HepG2 (cell line): ENCODE measurements around the gene SKIL. TPM values are rescaled to one million over a fixed set of nuclear protein-coding genes. Genes with fewer than 3 reads are reported as not detected.

Experiments used
- CSRNP1 ChIP-seq: sonication (generic); formaldehyde crosslinking; IDR thresholded peaks from 2 replicates; pipeline ENCODE4 v1.8.1; 2023; ENCODE audit warnings: mild to moderate bottlenecking, missing genetic modification reagents
- E2F1 ChIP-seq: sonication (generic); formaldehyde crosslinking; IDR thresholded peaks from 2 replicates; pipeline ENCODE4 v1.5.0; 2020; ENCODE audit warnings: missing genetic modification reagents
- KLF12 ChIP-seq: sonication (generic); formaldehyde crosslinking; IDR thresholded peaks from 2 replicates; pipeline ENCODE4 v1.4.0; 2020; ENCODE audit warnings: missing genetic modification reagents, borderline replicate concordance
- MEIS2 ChIP-seq: sonication (generic); formaldehyde crosslinking; IDR thresholded peaks from 2 replicates; pipeline ENCODE4 v1.9.0; 2021; ENCODE audit warnings: mild to moderate bottlenecking, missing genetic modification reagents
- SALL1 ChIP-seq: sonication (generic); formaldehyde crosslinking; IDR thresholded peaks from 2 replicates; pipeline ENCODE4 v1.8.0; 2022; ENCODE audit warnings: mild to moderate bottlenecking, missing genetic modification reagents
- TBX3 ChIP-seq: fragments of 450-650 bp; IDR thresholded peaks from 2 replicates; pipeline ENCODE4 v1.6.1; 2017; ENCODE audit warnings: antibody characterized with exemption, mild to moderate bottlenecking, inconsistent platforms, borderline replicate concordance
- WIZ ChIP-seq: sonication (generic); formaldehyde crosslinking; IDR thresholded peaks from 2 replicates; pipeline ENCODE4 v1.5.1; 2020; ENCODE audit warnings: mild to moderate bottlenecking, missing genetic modification reagents
- ZNF18 ChIP-seq: sonication (generic); formaldehyde crosslinking; IDR thresholded peaks from 2 replicates; pipeline ENCODE4 v1.8.0; 2022; ENCODE audit warnings: mild to moderate bottlenecking, missing genetic modification reagents; ENCODE audit not compliant: insufficient replicate concordance
- ZNF24 ChIP-seq: fragments of 450-650 bp; IDR thresholded peaks from 2 replicates; pipeline ENCODE4 v1.6.1; 2017; ENCODE audit warnings: antibody characterized with exemption, mild to moderate bottlenecking
- ZNF614 ChIP-seq: IDR thresholded peaks from 2 replicates; pipeline ENCODE4 v1.6.1; 2018; ENCODE audit warnings: missing biosample characterization, missing genetic modification reagents, inconsistent platforms, borderline replicate concordance
- ZNF629 ChIP-seq: sonication (generic); formaldehyde crosslinking; conservative IDR thresholded peaks from 2 replicates; pipeline ENCODE4 v1.5.0; 2020; ENCODE audit warnings: missing genetic modification reagents
- polyA plus RNA-seq, 8 experiments: library from polyadenylated mRNA; depleted of rRNA in 3 of 8; stranded (reverse) in 7 of 8; unstranded in 1 of 8; fragments of >200 nt; fragmentation: Illumina TruSeq in 4 of 8; extraction: Trizol in 4 of 8; gene quantifications; 2 replicates each; pipeline versions ENCODE4 v1.2.1 to v1.2.3, GENCODE V29; 2011 to 2016; ENCODE audit warnings: low read depth in 4 of 8, missing spikeins in 1 of 8, mixed read lengths in 1 of 8; ENCODE audit not compliant: insufficient read depth in 1 of 8
- total RNA-seq, 5 experiments: library from RNA; depleted of rRNA; stranded (reverse); fragments of >200 nt; fragmentation: Illumina TruSeq; extraction: Trizol; gene quantifications; 2 replicates each; pipeline ENCODE4 v1.2.3, GENCODE V29; 2016; ENCODE audit warnings: low read depth in 1 of 5
- TF ChIP-seq, protein P1 (sequence below): sonication (generic); formaldehyde crosslinking; IDR thresholded peaks from 2 replicates; pipeline ENCODE4 v1.4.0; 2020; ENCODE audit warnings: missing genetic modification reagents
- TF ChIP-seq, protein P2 (sequence below): sonication (generic); formaldehyde crosslinking; IDR thresholded peaks from 2 replicates; pipeline ENCODE4 v1.4.0; 2020; ENCODE audit warnings: missing genetic modification reagents, borderline replicate concordance
- TF ChIP-seq, protein P3 (sequence below): sonication (generic); formaldehyde crosslinking; IDR thresholded peaks from 2 replicates; pipeline ENCODE4 v1.5.0; 2020; ENCODE audit warnings: mild to moderate bottlenecking, missing genetic modification reagents

The SKIL gene
- total and polyA plus RNA-seq, 2 of the 13 experiments (the other 11 are each of a cell fraction or from before 2014, with no cell fraction given) = 5.2 to 20.7 TPM

DNA sequence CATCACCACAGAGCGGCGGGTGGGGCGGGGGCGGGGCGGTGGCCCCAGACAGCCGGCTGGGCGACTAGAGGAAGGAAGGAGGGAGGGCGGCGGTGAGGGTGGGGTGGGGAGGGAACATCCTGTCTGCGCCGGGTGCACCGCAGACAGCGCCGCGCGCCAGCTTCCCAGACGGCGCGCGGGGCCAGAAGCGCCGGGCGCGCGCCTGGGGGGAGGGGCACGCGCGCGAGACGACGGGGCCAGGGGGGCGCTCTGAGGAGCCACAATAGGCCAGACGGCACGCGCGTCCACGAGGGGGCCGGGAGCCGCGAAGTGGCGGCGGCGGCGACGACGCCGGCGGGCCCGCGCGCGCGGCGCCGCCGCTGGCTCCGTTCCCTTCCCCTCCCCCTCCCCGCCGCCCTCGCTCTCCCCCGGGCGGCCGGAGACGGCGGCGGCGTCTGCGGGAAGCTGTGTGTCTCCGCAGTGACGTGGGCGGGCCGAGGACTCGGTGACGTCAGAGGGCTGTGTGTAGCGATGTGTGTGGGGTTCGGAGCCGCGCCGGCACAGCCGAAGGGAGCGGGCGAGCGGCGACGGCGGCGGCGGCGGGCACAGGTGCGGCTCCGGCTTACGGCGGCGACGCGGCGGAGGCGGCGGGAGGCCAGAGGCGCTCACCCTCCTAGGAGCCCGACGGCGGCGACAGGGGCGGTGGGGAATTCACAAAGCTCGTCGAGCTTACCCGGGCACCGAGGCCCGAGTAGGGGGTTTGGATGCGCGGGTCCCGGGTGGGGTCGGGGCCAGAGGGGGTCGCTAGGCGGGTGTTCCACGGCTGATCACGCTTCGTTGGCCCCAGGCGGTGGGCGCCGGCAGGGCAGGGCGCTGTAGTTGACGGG, at the start of gene SKIL (continued):
- TF ChIP-seq, protein P1, sequence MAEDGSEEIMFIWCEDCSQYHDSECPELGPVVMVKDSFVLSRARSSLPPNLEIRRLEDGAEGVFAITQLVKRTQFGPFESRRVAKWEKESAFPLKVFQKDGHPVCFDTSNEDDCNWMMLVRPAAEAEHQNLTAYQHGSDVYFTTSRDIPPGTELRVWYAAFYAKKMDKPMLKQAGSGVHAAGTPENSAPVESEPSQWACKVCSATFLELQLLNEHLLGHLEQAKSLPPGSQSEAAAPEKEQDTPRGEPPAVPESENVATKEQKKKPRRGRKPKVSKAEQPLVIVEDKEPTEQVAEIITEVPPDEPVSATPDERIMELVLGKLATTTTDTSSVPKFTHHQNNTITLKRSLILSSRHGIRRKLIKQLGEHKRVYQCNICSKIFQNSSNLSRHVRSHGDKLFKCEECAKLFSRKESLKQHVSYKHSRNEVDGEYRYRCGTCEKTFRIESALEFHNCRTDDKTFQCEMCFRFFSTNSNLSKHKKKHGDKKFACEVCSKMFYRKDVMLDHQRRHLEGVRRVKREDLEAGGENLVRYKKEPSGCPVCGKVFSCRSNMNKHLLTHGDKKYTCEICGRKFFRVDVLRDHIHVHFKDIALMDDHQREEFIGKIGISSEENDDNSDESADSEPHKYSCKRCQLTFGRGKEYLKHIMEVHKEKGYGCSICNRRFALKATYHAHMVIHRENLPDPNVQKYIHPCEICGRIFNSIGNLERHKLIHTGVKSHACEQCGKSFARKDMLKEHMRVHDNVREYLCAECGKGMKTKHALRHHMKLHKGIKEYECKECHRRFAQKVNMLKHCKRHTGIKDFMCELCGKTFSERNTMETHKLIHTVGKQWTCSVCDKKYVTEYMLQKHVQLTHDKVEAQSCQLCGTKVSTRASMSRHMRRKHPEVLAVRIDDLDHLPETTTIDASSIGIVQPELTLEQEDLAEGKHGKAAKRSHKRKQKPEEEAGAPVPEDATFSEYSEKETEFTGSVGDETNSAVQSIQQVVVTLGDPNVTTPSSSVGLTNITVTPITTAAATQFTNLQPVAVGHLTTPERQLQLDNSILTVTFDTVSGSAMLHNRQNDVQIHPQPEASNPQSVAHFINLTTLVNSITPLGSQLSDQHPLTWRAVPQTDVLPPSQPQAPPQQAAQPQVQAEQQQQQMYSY (CRISPR knock-in tag) = no peak
- no peak for TF ChIP-seq ZNF629
- no peak for TF ChIP-seq ZNF18 (CRISPR knock-in tag)
- TF ChIP-seq CSRNP1 (CRISPR knock-in tag) = no peak
- TF ChIP-seq E2F1 = no peak
- peak; percentile 24; the same call in 1 of the 2 replicates for TF ChIP-seq MEIS2 (CRISPR knock-in tag)
- no peak; the same call in 1 of the 2 replicates for TF ChIP-seq ZNF614 (CRISPR knock-in tag)
- TF ChIP-seq ZNF24 = no peak
- TF ChIP-seq, protein P2, sequence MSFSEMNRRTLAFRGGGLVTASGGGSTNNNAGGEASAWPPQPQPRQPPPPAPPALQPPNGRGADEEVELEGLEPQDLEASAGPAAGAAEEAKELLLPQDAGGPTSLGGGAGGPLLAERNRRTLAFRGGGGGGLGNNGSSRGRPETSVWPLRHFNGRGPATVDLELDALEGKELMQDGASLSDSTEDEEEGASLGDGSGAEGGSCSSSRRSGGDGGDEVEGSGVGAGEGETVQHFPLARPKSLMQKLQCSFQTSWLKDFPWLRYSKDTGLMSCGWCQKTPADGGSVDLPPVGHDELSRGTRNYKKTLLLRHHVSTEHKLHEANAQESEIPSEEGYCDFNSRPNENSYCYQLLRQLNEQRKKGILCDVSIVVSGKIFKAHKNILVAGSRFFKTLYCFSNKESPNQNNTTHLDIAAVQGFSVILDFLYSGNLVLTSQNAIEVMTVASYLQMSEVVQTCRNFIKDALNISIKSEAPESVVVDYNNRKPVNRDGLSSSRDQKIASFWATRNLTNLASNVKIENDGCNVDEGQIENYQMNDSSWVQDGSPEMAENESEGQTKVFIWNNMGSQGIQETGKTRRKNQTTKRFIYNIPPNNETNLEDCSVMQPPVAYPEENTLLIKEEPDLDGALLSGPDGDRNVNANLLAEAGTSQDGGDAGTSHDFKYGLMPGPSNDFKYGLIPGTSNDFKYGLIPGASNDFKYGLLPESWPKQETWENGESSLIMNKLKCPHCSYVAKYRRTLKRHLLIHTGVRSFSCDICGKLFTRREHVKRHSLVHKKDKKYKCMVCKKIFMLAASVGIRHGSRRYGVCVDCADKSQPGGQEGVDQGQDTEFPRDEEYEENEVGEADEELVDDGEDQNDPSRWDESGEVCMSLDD (CRISPR knock-in tag) = no peak
- no peak for TF ChIP-seq WIZ (CRISPR knock-in tag)
- TF ChIP-seq TBX3 = no peak
- TF ChIP-seq KLF12 (CRISPR knock-in tag) = no peak
- TF ChIP-seq SALL1 = peak; percentile 51
- TF ChIP-seq, protein P3, sequence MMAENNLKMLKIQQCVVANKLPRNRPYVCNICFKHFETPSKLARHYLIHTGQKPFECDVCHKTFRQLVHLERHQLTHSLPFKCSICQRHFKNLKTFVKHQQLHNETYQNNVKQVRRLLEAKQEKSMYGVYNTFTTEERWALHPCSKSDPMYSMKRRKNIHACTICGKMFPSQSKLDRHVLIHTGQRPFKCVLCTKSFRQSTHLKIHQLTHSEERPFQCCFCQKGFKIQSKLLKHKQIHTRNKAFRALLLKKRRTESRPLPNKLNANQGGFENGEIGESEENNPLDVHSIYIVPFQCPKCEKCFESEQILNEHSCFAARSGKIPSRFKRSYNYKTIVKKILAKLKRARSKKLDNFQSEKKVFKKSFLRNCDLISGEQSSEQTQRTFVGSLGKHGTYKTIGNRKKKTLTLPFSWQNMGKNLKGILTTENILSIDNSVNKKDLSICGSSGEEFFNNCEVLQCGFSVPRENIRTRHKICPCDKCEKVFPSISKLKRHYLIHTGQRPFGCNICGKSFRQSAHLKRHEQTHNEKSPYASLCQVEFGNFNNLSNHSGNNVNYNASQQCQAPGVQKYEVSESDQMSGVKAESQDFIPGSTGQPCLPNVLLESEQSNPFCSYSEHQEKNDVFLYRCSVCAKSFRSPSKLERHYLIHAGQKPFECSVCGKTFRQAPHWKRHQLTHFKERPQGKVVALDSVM = no peak
